H1 (cell line): ENCODE data around the gene TDRD9. TPM values are rescaled to one million over a fixed set of nuclear protein-coding genes. Genes with fewer than 3 reads are reported as not detected.

ENCODE experiments used
- CTCF ChIA-PET: fragments of 300-600 bp; sonication (Branson Sonifier 250); formaldehyde crosslinking; loops from one replicate; lab custom pipeline; 2021; ENCODE audit not compliant: partially characterized antibody; lab: Charles Lee
- POLR2A ChIA-PET: fragments of 300-600 bp; sonication (Branson Sonifier 250); formaldehyde crosslinking; loops from one replicate; lab custom pipeline; 2021; ENCODE audit warnings: inconsistent platforms; ENCODE audit not compliant: partially characterized antibody; lab: Charles Lee
- DNase-seq, 2 experiments: peaks; one replicate each; pipeline versions ENCODE4 v3.0.0 to v3.0.0-alpha.2; 2010 to 2022; ENCODE audit warnings: low spot score in 2 of 2, low read depth in 1 of 2, mixed read lengths in 1 of 2
- FAIRE-seq: peaks from 2 replicates; lab custom pipeline; 2011; peaks lifted over from hg19 to GRCh38; lab: Jason Lieb, UNC
- H2AFZ ChIP-seq: 2 replicates; pipeline ENCODE4 v1.8.1; 2012; ENCODE audit warnings: low read length, inconsistent platforms
- H2AK5ac ChIP-seq: 2 replicates; pipeline ENCODE4 v1.6.1; 2013; ENCODE audit warnings: low read depth, low read length
- H2BK120ac ChIP-seq: replicated peaks from 2 replicates; pipeline ENCODE3; 2013; ENCODE audit warnings: low read depth, low read length, inconsistent platforms
- H2BK12ac ChIP-seq: 2 replicates; pipeline ENCODE4 v1.6.1; 2013; ENCODE audit warnings: low read depth, low read length
- H2BK15ac ChIP-seq: 2 replicates; pipeline ENCODE4 v1.6.1; 2013; ENCODE audit warnings: low read length
- H2BK20ac ChIP-seq: 2 replicates; pipeline ENCODE4 v1.6.1; 2013; ENCODE audit warnings: low read length
- H2BK5ac ChIP-seq: 2 replicates; pipeline ENCODE4 v1.6.1; 2013; ENCODE audit warnings: low read depth, low read length
- H3K14ac ChIP-seq: 2 replicates; pipeline ENCODE4 v1.6.1; 2013; ENCODE audit warnings: inconsistent platforms; ENCODE audit not compliant: insufficient read length
- H3K18ac ChIP-seq: 2 replicates; pipeline ENCODE4 v1.6.1; 2013; ENCODE audit warnings: low read length; ENCODE audit errors: extremely low read depth
- H3K23ac ChIP-seq: 2 replicates; pipeline ENCODE4 v1.6.1; 2013; ENCODE audit warnings: inconsistent platforms; ENCODE audit not compliant: insufficient read length
- H3K23me2 ChIP-seq: 2 replicates; pipeline ENCODE4 v1.6.1; 2013; ENCODE audit warnings: low read depth, low read length
- H3K27ac ChIP-seq: 2 replicates; pipeline ENCODE4 v1.6.1; 2011; ENCODE audit warnings: low read depth, low read length, inconsistent platforms
- H3K27me3 ChIP-seq, 4 experiments: replicated peaks in 1 of 4; 1 replicate in 1 of 4; 2 replicates in 3 of 4; pipeline versions ENCODE4 v1.6.1 to v1.8.1; 2011 to 2013; ENCODE audit warnings: low read length in 3 of 4, mild to moderate bottlenecking in 3 of 4, inconsistent platforms in 2 of 4, mixed read lengths in 2 of 4, moderate library complexity in 1 of 4; ENCODE audit not compliant: control insufficient read depth in 3 of 4, insufficient read depth in 3 of 4; ENCODE audit errors: extremely low read depth in 1 of 4
- H3K36me3 ChIP-seq, 4 experiments: 2 replicates each; pipeline versions ENCODE4 v1.6.1 to v1.8.1; 2011 to 2013; ENCODE audit warnings: mild to moderate bottlenecking in 4 of 4, low read length in 3 of 4, moderate library complexity in 2 of 4, control low read depth in 1 of 4, inconsistent platforms in 1 of 4; ENCODE audit not compliant: insufficient read depth in 4 of 4, control insufficient read depth in 2 of 4
- H3K4ac ChIP-seq: replicated peaks from 2 replicates; pipeline ENCODE3; 2013; ENCODE audit warnings: low read length, low read depth, mixed read lengths, inconsistent platforms; ENCODE audit not compliant: insufficient read length
- H3K4me1 ChIP-seq, 4 experiments: replicated peaks in 1 of 4; 1 replicate in 1 of 4; 2 replicates in 3 of 4; pipeline versions ENCODE4 v1.6.1 to v1.8.1; 2011 to 2013; ENCODE audit warnings: low read length in 3 of 4, inconsistent platforms in 2 of 4, mixed read lengths in 1 of 4; ENCODE audit not compliant: insufficient read depth in 4 of 4, control insufficient read depth in 3 of 4
- H3K4me2 ChIP-seq, 2 experiments: 2 replicates each; pipeline versions ENCODE4 v1.6.1 to v1.8.1; 2011 to 2013; ENCODE audit warnings: low read depth in 2 of 2, low read length in 2 of 2, control low read depth in 1 of 2, inconsistent platforms in 1 of 2, mild to moderate bottlenecking in 1 of 2; ENCODE audit not compliant: insufficient read depth in 1 of 2
- H3K4me3 ChIP-seq, 4 experiments: fragments of 200-600, 300-600 bp in 1 of 4; sonication (generic), shearing (Covaris generic), sonication (Bioruptor Twin) in 1 of 4; 2 replicates each; pipeline versions ENCODE4 v1.5.1 to v1.8.1; 2011 to 2016; ENCODE audit warnings: low read length in 4 of 4, low read depth in 3 of 4, control low read depth in 2 of 4, inconsistent platforms in 2 of 4, mild to moderate bottlenecking in 2 of 4, mixed read lengths in 1 of 4, moderate library complexity in 1 of 4; ENCODE audit not compliant: insufficient read depth in 2 of 4; ENCODE audit errors: extremely low read depth in 1 of 4
- H3K56ac ChIP-seq: replicated peaks from 2 replicates; pipeline ENCODE3; 2013; ENCODE audit warnings: low read depth, mild to moderate bottlenecking, mixed read lengths, low read length, inconsistent platforms; ENCODE audit not compliant: insufficient read length
- H3K79me1 ChIP-seq: 2 replicates; pipeline ENCODE4 v1.6.1; 2013; ENCODE audit warnings: low read depth, low read length, control low read depth
- H3K79me2 ChIP-seq, 2 experiments: 2 replicates each; pipeline versions ENCODE4 v1.6.1 to v1.8.1; 2012 to 2013; ENCODE audit warnings: low read length in 2 of 2, mild to moderate bottlenecking in 2 of 2, inconsistent platforms in 1 of 2; ENCODE audit not compliant: insufficient read depth in 2 of 2, control insufficient read depth in 1 of 2
- H3K9ac ChIP-seq, 4 experiments: replicated peaks in 1 of 4; 1 replicate in 1 of 4; 2 replicates in 3 of 4; pipeline versions ENCODE4 v1.6.1 to v1.8.1; 2011 to 2013; ENCODE audit warnings: low read depth in 3 of 4, low read length in 3 of 4, control low read depth in 2 of 4, mild to moderate bottlenecking in 2 of 4, moderate library complexity in 2 of 4, inconsistent platforms in 1 of 4; ENCODE audit errors: extremely low read depth in 1 of 4
- H3K9me3 ChIP-seq, 2 experiments: 2 replicates each; pipeline versions ENCODE4 v1.6.1 to v1.8.1; 2012 to 2013; ENCODE audit warnings: mild to moderate bottlenecking in 2 of 2, moderate library complexity in 2 of 2, control low read depth in 1 of 2, inconsistent platforms in 1 of 2, low read depth in 1 of 2, low read length in 1 of 2, mixed read lengths in 1 of 2; ENCODE audit not compliant: insufficient read depth in 2 of 2
- H4K20me1 ChIP-seq, 2 experiments: replicated peaks in 1 of 2; 2 replicates each; pipeline versions ENCODE3 to v1.8.1; 2011 to 2013; ENCODE audit warnings: inconsistent platforms in 2 of 2, low read length in 2 of 2, mild to moderate bottlenecking in 1 of 2; ENCODE audit not compliant: insufficient read depth in 2 of 2, control insufficient read depth in 1 of 2
- H4K5ac ChIP-seq: 2 replicates; pipeline ENCODE4 v1.6.1; 2013; ENCODE audit warnings: low read length, low read depth, mixed read lengths, inconsistent platforms; ENCODE audit not compliant: insufficient read length
- H4K8ac ChIP-seq: 2 replicates; pipeline ENCODE4 v1.8.0; 2013; ENCODE audit warnings: mild to moderate bottlenecking, moderate library complexity, low read length, inconsistent platforms; ENCODE audit not compliant: insufficient read depth; ENCODE audit errors: extremely low read depth
- H4K91ac ChIP-seq: replicated peaks from 2 replicates; pipeline ENCODE3; 2013; ENCODE audit warnings: low read length, mixed read lengths, inconsistent platforms; ENCODE audit not compliant: insufficient read length
- ATF3 ChIP-seq: IDR thresholded peaks from 2 replicates; pipeline ENCODE4 v1.6.1; 2011; ENCODE audit warnings: low read depth, mild to moderate bottlenecking, low read length; ENCODE audit not compliant: insufficient read depth
- GTF2F1 ChIP-seq: IDR thresholded peaks from 2 replicates; pipeline ENCODE4 v1.6.1; 2012; ENCODE audit warnings: low read depth, low read length, improper control_type of control experiment, borderline replicate concordance
- HDAC6 ChIP-seq: IDR thresholded peaks from one replicate; pipeline ENCODE4 v1.7.1; 2012; ENCODE audit warnings: low read depth, mild to moderate bottlenecking, inconsistent platforms, low read length, moderate library complexity
- JUND ChIP-seq: IDR thresholded peaks from 2 replicates; pipeline ENCODE4 v1.6.1; 2011; ENCODE audit warnings: mild to moderate bottlenecking, improper control_type of control experiment, low read length
- MAFK ChIP-seq: IDR thresholded peaks from 2 replicates; pipeline ENCODE4 v1.6.1; 2012; ENCODE audit warnings: low read depth, mild to moderate bottlenecking, improper control_type of control experiment, low read length
- MAX ChIP-seq: IDR thresholded peaks from 2 replicates; pipeline ENCODE4 v1.6.1; 2012; ENCODE audit warnings: inconsistent platforms
- RAD21 ChIP-seq, 2 experiments: IDR thresholded peaks in 1 of 2; conservative IDR thresholded peaks in 1 of 2; 2 replicates each; pipeline ENCODE4 v1.6.1; 2011; ENCODE audit warnings: low read depth in 2 of 2, low read length in 2 of 2, improper control_type of control experiment in 1 of 2, inconsistent platforms in 1 of 2, mild to moderate bottlenecking in 1 of 2, moderate library complexity in 1 of 2
- RBBP5 ChIP-seq: IDR thresholded peaks from 2 replicates; pipeline ENCODE4 v1.7.1; 2012; ENCODE audit warnings: low read depth, mild to moderate bottlenecking, inconsistent platforms, low read length, moderate library complexity, borderline replicate concordance
- SIRT6 ChIP-seq: IDR thresholded peaks from one replicate; pipeline ENCODE4 v1.7.1; 2012; ENCODE audit warnings: low read length, inconsistent platforms
- SIX5 ChIP-seq: IDR thresholded peaks from 2 replicates; pipeline ENCODE4 v1.6.1; 2011; ENCODE audit warnings: mild to moderate bottlenecking, low read depth, low read length
- SUZ12 ChIP-seq: fragments of 200-600 bp; sonication (generic); IDR thresholded peaks from 2 replicates; pipeline ENCODE4 v1.6.1; 2012; ENCODE audit warnings: mild to moderate bottlenecking, inconsistent platforms, low read length, moderate library complexity, mixed read lengths
- TBP ChIP-seq: IDR thresholded peaks from 2 replicates; pipeline ENCODE4 v1.6.1; 2011; ENCODE audit warnings: low read depth, low read length, improper control_type of control experiment
- WGBS, 2 experiments: shearing (Covaris generic) in 1 of 2; methylation state at CpG; one replicate each; pipeline versions ENCODE4 v1.1.6 to v1.1.7; 2013 to 2015; ENCODE audit warnings: low lambda C conversion rate in 2 of 2, mixed read lengths in 2 of 2, inconsistent platforms in 1 of 2, low coverage in 1 of 2, missing lambda C conversion rate in 1 of 2; ENCODE audit not compliant: insufficient replicate concordance in 2 of 2, insufficient coverage in 1 of 2, insufficient read length in 1 of 2; ENCODE audit errors: extremely low coverage in 1 of 2, missing lambda C conversion rate in 1 of 2; 5-methylcytosine and 5-hydroxymethylcytosine counted together
- polyA plus RNA-seq, 7 experiments: library from polyadenylated mRNA; depleted of rRNA in 3 of 7; stranded (reverse) in 5 of 7; unstranded in 2 of 7; fragments of >200 nt in 5 of 7; fragments of 200-250 nt in 2 of 7; gene quantifications; 1 replicate in 5 of 7; 2 replicates in 1 of 7; 4 replicates in 1 of 7; pipeline versions ENCODE4 v1.2.1 to v1.2.3, GENCODE V29; 2011 to 2013; ENCODE audit warnings: missing spikeins in 2 of 7, mixed read lengths in 2 of 7
- total RNA-seq: library from RNA; stranded (reverse); fragmentation: NEBNext Ultra II Directional; extraction: Animal tissue kit (Norgen Biotek cat#: 25700); gene quantifications from 2 replicates; pipeline ENCODE4 v1.2.1, GENCODE V29; 2021

The TDRD9 gene
- total and polyA plus RNA-seq, 2 of the 8 experiments (the other 6 are each of a cell fraction or from before 2014, with no cell fraction given), result not detected

- Histone ChIP-seq H4K5ac (no peak overlapping the region), H2BK20ac (no peak overlapping the region), H3K4me3 (no peak overlapping the region), H2BK15ac (no peak overlapping the region), H3K4ac (no peak overlapping the region), H3K27me3 (no peaks in the 10 kb centered on the region), H4K20me1 (no peaks in the 10 kb centered on the region), H2AK5ac (no peak overlapping the region), H2AFZ (peak overlapping the region; percentile 22; the same call in 1 of the 2 replicates), H3K79me1 (no peaks in the 10 kb centered on the region), H2BK120ac (no peak overlapping the region), H3K23ac (no peak overlapping the region), H3K18ac (no peak overlapping the region), H3K4me1 (no peaks in the 10 kb centered on the region), H3K27ac (no peak overlapping the region), H3K36me3 (no peaks in the 10 kb centered on the region), H3K23me2 (no peaks in the 10 kb centered on the region), H4K91ac (no peak overlapping the region), H3K14ac (no peak overlapping the region), H3K56ac (no peak overlapping the region), H4K8ac (no peak overlapping the region), H2BK12ac (no peak overlapping the region), H2BK5ac (no peak overlapping the region), H3K79me2 (no peaks in the 10 kb centered on the region), H3K4me2 (no peak overlapping the region), H3K9ac (no peak overlapping the region), H3K9me3 (0 out of 4 replicates have a peak, but pooled peaks cover 0 to 4% of the 10 kb centered on the region in 2 experiments)
- ChIA-PET CTCF (interaction anchor here (1.1 to 1.2 kb wide), 2 partner anchors 40 to 74 kb away, joined by 3 read pairs; no protein-coding TSS in a partner anchor), POLR2A (no interaction called here)
- no peak for FAIRE-seq
- DNase-seq, result no peak
- 91% methylated on average over 16 of the region's 16 CpGs; no CpG with 5 or more reads in 1 of the 2 experiments for WGBS, 2 experiments
- no peak for TF ChIP-seq HDAC6
- TF ChIP-seq TBP, result no peak
- no peak for TF ChIP-seq MAFK
- TF ChIP-seq RBBP5, result no peak
- TF ChIP-seq ATF3, result no peak
- no peak for TF ChIP-seq GTF2F1
- TF ChIP-seq SIX5, result no peak
- TF ChIP-seq JUND, result no peak
- TF ChIP-seq RAD21 (IDR thresholded peaks at IDR 0.05 in 1 of 2, conservative IDR thresholded peaks at IDR 0.05 in 1 of 2; ENCODE audit: low read depth in 2 of 2, low read length in 2 of 2), result no peak
- no peak for TF ChIP-seq SIRT6
- no peak for TF ChIP-seq MAX
- no peak for TF ChIP-seq SUZ12
These were observed 126.1 kb downstream of the TDRD9 start for GRCh38 chr14:104054222-104054905.
